CD4-positive, alpha-beta T cell treated with Interleukin-6 at 100 ng/mL for 8 hours (primary cell): Measurements from ENCODE around the gene PUM2.
"Not testable (repeated sequence)": the region's sequence is repeated elsewhere in the genome, so short reads cannot be mapped to it uniquely, and the experiment has no call there.

Experiments used
- DNase-seq: peaks from one replicate; pipeline ENCODE4 v3.0.0-alpha.2; 2020; ENCODE audit warnings: mixed read lengths, low spot score

PUM2 gene

DNA sequence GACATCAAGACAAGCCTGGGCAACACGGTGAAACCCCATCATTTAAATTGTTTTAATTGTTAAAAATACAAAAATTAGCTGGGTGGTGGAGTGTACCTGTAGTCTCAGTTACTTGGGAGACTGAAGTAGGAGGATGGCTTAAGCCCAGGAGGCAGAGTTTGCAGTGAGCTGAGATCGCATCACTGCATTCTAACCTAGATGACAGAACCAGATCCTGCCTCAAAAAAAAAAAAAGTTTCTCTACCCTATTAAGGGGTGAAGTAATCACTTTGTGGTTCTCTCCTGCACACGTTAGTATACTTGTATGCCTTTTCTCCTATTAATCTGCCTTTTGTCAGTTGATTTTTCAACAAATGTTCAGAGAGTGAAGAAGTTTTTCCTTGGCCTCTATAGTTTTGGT lies 18.1 kb upstream of the PUM2 start:
- no peak for DNase-seq

DNA sequence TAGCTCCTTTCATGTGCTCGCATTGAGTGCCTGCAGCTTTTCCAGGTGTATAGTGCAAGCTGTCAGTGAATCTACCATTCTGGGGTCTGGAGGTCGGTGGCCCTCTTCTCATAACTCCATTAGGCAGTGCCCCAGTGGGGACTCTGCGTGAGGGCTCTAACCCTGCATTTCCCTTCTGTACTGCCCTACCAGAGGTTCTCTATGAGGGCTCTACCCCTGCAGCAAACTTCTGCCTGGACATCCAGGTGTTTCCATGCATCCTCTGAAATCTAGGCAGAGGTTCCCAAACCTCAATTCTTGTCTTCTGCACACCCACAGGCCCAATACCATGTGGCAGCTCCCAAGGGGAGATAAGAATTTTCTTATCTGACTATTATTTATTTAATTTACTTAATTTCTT lies 17.3 kb upstream of the PUM2 start:
- not testable (repeated sequence) for DNase-seq

GRCh38 chr2:20366672-20367116 lies 16.1 kb upstream of the PUM2 start:
- DNase-seq = no peak

DNA sequence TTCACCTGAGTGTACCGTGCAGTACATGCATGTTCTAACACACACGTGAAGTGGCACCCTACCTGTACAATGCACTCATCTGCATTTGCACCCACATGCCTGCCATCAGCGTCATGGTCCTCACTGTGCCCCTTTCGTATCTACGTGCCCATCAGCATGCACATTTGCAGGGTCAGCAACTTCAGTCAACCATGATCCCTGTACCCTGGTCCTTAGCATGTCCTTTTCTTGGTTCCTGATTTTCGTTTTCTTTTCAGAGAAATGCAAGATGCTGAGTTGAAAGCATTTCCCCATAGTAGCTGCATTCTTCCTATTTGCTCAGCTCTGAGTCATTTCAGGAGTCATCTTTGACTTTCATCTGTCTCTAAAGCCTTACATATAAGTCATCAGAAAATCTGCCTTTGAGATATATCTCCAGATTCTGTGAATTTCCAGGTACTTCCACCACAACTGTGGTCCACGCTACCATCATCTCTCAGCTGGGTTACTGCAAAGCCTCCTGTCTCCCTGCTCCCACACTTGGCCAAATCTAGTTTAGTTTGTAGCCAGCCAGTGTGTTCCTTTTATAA lies 14.7 kb upstream of the PUM2 start:
- DNase-seq = no peak

DNA sequence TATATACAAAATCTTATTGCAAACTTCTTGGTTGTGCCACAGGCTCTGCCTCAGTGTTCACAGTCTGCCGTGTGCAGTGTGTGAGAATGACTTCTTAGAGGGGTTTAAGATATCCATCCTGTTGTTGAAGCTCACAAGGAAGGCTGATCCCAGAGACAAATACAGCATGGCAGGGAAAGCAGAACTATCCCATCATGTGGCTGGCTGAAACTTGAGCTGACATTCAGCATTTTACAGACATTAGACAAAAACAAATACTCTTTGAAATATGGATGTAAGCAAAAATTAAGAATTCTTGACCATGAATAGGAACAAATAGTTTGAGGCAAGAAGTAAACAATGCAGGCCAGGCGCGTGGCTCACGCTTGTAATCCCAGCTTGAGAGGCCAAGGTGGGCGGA lies 12.9 kb upstream of the PUM2 start:
- no peak for DNase-seq

DNA sequence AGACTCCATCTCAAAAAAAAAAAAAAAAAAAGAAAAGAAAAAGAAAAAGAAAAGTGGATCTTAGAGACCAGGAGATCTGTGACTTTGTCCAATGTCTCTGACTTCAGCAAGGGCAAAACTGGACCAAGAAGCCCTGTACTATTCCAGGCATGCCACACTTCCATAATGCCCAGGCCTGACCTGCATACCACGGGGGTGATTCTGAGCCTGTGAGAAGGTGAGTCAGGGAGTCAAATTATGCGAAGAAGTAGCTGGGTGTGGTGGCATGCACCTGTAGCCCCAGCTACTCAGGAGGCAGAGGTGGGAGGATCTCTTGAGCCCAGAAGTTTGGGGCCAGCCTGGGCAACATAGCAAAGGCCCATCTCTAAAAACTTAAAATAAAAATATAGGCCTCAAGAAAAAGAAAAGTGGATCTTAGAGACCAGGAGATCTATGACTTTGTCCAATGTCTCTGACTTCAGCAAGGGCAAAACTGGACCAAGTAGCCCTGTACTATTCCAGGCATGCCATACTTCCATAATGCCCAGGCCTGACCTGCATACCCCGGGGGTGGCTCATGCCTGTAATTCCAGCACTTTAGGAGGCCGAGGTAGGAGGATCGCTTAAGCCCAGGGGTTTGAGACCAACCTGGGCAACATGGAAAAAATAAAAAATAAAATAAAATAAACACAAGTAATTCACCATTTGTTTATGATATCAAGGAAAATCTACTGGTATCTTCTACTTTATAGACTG lies 12.2 kb upstream of the PUM2 start:
- DNase-seq = no peak

- no peak for DNase-seq
Observed at GRCh38 chr2:20361893-20362292, 11.2 kb upstream of the PUM2 start.

- no peak for DNase-seq
Observed at GRCh38 chr2:20359096-20359495, 8.5 kb upstream of the PUM2 start.

DNA sequence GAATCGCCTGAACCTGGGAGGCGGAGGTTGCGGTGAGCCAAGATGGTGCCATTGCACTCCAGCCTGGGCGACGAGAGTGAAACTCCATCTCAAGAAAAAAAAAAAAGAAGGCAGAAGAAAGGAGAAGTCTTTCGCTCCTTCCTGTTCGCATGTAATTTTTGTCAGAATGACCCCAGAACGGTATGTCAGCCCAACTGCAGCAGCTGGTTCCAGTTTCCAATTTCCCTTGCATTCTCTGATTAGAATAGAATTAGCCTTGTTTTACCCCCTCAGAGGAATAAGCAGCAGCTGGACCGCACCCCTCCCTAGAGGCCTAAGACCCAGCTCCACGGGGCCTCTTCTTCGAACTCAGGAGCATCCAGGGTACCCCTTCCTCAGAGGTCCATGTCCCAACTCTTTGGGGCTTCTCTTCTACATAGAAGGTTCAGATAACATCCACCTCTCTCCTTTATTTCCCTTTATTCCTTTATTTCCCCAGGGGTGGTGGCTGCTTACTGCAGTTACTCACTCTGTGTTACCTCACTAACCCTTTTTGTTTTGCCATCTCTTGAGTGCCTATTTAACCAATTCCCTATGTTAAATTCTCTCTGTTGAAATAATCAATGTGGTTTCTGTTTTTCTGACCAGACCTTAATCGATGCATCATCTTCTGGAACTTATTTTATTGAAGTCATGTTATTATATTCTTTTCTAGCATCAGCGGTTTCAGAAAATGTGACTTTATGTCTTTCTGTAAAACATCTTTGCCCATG lies 7.2 kb upstream of the PUM2 start:
- no peak for DNase-seq

GRCh38 chr2:20356042-20356441 lies 5.4 kb upstream of the PUM2 start:
- no peak for DNase-seq

DNA sequence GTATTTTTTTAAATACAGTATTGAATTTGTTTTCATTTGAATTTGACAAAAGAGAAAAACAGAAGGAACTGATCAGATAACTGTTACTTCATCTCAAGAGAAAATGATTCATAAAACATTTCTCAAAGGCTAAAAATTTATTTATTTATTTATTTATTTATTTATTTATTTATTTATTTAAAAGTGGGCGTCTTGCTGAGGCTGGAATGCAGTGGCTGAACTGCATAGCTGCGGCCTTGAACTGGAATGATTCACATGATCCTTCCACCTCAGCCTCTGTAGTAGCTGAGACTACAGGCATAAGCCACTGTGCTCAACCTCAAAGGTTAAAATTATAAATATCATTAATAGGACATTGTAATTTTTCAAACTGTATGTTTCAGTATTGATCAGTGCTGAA lies 4.5 kb upstream of the PUM2 start:
- DNase-seq = no peak

DNA sequence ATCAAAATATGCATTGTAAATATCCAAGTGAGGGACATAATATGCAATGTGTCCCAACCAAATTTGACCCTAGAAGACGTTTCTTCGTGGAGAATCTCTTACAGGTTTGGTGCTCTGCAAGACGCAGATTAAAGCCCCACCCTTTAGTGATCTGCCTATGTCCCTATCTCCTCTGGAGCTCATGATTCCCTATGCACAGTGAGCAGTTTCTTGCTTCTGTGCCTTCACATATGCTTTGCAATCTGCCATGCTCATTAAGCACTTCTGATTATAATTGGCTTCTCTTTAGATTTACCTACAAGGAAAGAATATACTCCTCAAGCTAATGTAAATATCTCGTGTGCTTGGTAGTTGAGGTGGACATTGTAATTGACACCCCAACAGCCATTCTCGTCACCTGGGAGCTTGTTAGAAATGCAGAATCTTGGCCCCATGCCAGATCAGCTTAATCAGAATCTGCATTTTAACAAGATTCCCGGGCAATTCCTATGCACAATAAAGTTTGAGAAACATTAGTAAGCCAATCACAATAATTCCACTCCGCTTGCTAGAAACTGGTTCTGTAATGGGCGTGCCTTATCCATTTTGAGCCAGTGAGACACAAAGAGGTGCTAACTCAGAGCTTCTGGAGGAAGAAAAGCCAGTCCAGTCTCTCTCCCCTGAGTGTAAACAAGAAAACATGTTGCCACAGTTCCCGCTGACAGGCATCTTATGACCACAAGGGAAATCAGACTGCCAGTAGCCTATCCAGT lies 2.8 kb upstream of the PUM2 start:
- DNase-seq = no peak

DNA sequence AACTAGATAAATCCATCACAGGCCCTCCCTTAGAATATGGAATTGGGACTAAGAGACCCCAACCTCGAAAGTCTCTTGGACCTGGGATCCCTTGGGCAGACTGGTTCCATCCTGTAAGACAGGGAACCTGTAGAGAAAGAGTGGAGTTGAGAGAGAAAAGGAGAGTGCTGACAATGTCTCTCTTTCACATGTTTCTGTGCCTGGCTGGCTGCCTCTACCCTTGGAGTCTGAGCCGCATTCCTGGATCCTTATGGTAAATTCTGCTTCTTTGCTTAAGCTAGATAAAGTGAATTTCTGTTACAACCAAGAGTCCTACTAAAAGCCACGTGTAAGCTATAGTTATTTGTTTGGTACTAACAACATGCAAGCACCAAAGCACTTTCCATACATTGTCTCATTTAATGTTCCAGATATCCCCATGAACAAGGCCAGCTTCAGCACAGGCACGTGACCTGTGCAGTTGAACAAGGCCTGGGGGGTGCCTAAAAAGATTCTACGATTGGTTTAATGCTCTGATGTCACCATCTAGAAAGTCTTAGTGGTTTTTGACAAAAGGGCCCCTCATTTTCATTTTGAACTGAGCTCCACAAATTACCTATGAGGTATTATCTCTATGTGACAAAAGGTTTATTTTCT lies 2.1 kb upstream of the PUM2 start:
- no peak for DNase-seq

- no peak for DNase-seq
Observed at GRCh38 chr2:20352230-20352578, 1.6 kb upstream of the PUM2 start.

DNA sequence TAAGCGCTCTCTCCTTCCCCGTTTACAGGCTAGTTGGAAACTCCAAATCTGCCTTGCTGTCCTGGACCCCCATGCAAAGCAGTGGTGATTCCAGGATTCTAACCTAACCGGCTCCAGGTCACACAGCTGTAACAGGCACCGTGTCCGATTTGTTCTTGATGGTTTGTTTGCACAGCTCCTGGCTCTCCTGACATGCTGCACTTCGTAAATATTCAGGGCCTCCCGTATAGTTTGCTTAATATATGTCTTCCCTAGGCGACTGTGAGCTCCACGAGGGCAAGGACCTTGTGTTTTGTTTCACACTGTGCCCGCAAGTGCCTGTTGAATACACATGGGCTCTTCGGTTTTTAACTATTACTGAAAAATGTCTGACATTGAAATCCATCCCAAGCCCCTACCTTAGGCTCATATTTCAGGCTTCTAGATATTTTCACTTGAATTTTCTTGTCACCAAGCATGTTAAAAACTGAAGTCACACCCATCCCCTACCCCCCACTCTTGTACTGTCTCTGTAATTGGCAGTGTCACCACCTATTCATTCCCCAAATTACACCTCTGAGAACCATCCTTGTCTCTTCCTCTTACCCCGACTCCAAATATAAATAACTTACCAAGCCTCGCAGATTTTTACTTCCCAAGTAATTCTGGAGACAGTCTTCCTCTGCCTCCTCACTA lies 1.0 kb upstream of the PUM2 start:
- no peak for DNase-seq

DNA sequence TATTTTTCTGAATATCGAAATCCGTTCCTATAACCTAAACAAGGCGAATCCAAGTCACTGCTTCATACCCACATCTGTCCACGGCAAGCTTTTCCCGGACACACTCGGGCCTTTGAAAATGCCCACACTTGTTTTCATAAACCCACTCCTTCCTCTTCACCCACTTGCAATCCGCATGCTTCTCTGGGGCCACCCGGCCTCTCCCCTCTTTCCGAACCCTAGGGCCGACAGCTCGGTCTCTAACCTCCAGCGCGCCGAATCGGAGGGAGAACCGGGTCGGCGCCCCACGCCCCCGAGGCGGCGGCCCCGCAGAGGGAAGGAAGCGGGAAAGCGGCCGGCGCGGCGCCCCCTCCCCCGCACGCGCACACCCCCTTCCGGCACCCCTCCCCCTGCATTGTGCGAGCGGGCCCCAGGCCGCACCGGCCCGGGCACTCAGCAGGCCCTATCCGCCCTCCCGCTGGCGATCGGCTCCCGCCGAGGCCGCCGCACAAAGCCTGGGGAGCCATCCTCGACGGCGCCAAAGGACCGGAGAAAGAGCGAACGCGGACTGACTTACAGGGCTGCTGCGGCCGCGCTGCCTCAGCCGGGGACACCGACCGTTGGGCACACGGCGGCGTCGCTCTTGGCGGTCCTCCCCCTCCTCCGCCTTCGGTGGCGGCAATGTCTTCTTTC lies 467 bp downstream of the PUM2 start:
- DNase-seq = peak; percentile 40

DNA sequence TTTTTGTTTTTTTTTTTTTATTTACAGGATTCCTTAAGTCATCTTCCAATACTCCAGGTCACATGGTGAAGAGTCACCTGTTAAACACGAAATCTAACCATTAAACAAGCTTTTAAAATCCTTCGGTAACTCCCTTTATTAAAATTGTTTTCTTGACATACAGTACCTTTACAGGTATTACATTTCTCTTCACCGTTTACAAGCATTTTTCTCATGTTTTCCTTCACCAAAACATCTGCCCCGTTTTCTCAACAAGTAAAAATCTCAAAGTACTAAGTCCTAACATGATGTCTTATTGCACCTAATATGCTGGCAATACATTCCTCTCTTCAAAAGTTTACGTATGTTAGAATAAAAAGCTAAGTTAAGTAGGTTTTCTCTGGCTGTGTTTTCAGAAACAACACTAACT lies 1.1 kb downstream of the PUM2 start:
- no peak for DNase-seq

GRCh38 chr2:20348542-20348941 lies 2.1 kb downstream of the PUM2 start:
- DNase-seq = no peak

GRCh38 chr2:20346565-20347381 lies 3.9 kb downstream of the PUM2 start:
- DNase-seq = no peak

DNA sequence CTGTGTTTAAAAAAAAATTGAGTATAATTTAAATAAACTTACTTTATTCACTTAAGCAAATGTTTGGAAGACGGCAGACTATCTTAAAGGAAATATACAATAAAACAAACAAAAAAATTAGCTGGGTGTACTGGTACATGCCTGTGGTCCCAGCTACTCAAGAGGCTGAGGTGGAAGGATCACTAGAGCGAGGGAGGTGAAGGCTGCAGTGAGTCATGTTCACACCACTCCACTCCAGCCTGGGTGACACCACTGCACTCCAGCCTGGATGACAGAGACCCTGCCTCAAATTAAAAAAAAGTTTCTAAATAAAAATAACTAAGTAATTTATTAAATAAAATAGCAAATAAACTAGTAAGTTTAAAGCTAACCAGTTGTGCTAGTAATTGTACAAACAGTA lies 7.5 kb downstream of the PUM2 start:
- no peak for DNase-seq
